Panc1 (cell line): ENCODE data around the gene NRGN.

Experiments
- POLR2AphosphoS5 ChIP-seq: IDR thresholded peaks from 2 replicates; pipeline ENCODE4 v1.6.1; 2012; ENCODE audit warnings: mild to moderate bottlenecking, low read depth, low read length, moderate library complexity
- REST ChIP-seq, 2 experiments: IDR thresholded peaks; 2 replicates each; pipeline ENCODE4 v1.6.1; 2011 to 2012; ENCODE audit warnings: low read depth in 2 of 2, control low read depth in 1 of 2, low read length in 1 of 2, mild to moderate bottlenecking in 1 of 2, moderate library complexity in 1 of 2; ENCODE audit not compliant: insufficient read depth in 1 of 2
- SIN3A ChIP-seq: IDR thresholded peaks from 2 replicates; pipeline ENCODE4 v1.6.1; 2012; ENCODE audit warnings: low read depth, mild to moderate bottlenecking, low read length, moderate library complexity, borderline replicate concordance; ENCODE audit not compliant: insufficient read depth
- TCF7L2 ChIP-seq: IDR thresholded peaks from 2 replicates; pipeline ENCODE4 v1.6.1; 2011; ENCODE audit warnings: mild to moderate bottlenecking, low read depth, low read length, inconsistent platforms
- TF ChIP-seq, protein P1 (sequence below): fragments of 450-650 bp; IDR thresholded peaks from 2 replicates; pipeline ENCODE4 v1.5.1; 2017; ENCODE audit warnings: mild to moderate bottlenecking

- TF ChIP-seq, protein P1, sequence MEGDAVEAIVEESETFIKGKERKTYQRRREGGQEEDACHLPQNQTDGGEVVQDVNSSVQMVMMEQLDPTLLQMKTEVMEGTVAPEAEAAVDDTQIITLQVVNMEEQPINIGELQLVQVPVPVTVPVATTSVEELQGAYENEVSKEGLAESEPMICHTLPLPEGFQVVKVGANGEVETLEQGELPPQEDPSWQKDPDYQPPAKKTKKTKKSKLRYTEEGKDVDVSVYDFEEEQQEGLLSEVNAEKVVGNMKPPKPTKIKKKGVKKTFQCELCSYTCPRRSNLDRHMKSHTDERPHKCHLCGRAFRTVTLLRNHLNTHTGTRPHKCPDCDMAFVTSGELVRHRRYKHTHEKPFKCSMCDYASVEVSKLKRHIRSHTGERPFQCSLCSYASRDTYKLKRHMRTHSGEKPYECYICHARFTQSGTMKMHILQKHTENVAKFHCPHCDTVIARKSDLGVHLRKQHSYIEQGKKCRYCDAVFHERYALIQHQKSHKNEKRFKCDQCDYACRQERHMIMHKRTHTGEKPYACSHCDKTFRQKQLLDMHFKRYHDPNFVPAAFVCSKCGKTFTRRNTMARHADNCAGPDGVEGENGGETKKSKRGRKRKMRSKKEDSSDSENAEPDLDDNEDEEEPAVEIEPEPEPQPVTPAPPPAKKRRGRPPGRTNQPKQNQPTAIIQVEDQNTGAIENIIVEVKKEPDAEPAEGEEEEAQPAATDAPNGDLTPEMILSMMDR, result no peak
- TF ChIP-seq POLR2AphosphoS5, result no peak
- no peak for TF ChIP-seq SIN3A
- TF ChIP-seq REST (IDR thresholded peaks at IDR 0.05; ENCODE audit: insufficient read depth in 1 of 2, low read depth in 2 of 2, low read length in 1 of 2), result no peak
- TF ChIP-seq TCF7L2, result no peak
Measured at GRCh38 chr11:124728134-124728533, 11.6 kb upstream of the NRGN start.
